CD14-positive monocyte (primary cell): Measurements from ENCODE around the gene SMAD3. TPM values are rescaled to one million over a fixed set of nuclear protein-coding genes. Genes with fewer than 3 reads are reported as not detected.
A peak's percentile ranks its signal among the peaks of the same experiment; 100 is the strongest.

Source experiments
- DNase-seq, 3 donors: peaks; one replicate each; pipeline ENCODE4 v3.0.0-alpha.2; 2011 to 2022
- H2AFZ ChIP-seq: 2 replicates; pipeline ENCODE4 v1.6.0; 2012; ENCODE audit warnings: mild to moderate bottlenecking, low read depth, low read length, inconsistent platforms; ENCODE audit not compliant: insufficient read depth, poor library complexity, severe bottlenecking
- H3K27ac ChIP-seq, 2 donors: 1 replicate in 1 of 2; 2 replicates in 1 of 2; pipeline ENCODE4 v1.5.1; 2012 to 2013; ENCODE audit warnings: low read length in 2 of 2, control low read depth in 1 of 2, inconsistent platforms in 1 of 2, low read depth in 1 of 2, mild to moderate bottlenecking in 1 of 2
- H3K27me3 ChIP-seq, 2 donors: one replicate each; pipeline versions ENCODE4 v1.6.0 to v1.6.1; 2011 to 2013; ENCODE audit warnings: low read length in 2 of 2; ENCODE audit not compliant: control insufficient read depth in 2 of 2, insufficient read depth in 2 of 2
- H3K36me3 ChIP-seq, 2 donors: replicated peaks in 1 of 2; 1 replicate in 1 of 2; 2 replicates in 1 of 2; pipeline versions ENCODE4 v1.5.1 to v1.6.1; 2012 to 2013; ENCODE audit warnings: low read length in 2 of 2, control low read depth in 1 of 2, inconsistent platforms in 1 of 2, mild to moderate bottlenecking in 1 of 2; ENCODE audit not compliant: insufficient read depth in 2 of 2, control insufficient read depth in 1 of 2
- H3K4me1 ChIP-seq, 2 donors: 1 replicate in 1 of 2; 2 replicates in 1 of 2; pipeline versions ENCODE4 v1.5.1 to v1.6.1; 2012 to 2013; ENCODE audit warnings: low read length in 2 of 2, control low read depth in 1 of 2, inconsistent platforms in 1 of 2, mild to moderate bottlenecking in 1 of 2, moderate library complexity in 1 of 2; ENCODE audit not compliant: insufficient read depth in 2 of 2, control insufficient read depth in 1 of 2
- H3K4me2 ChIP-seq: replicated peaks from 2 replicates; pipeline ENCODE3; 2012; ENCODE audit warnings: low read length, moderate library complexity, mild to moderate bottlenecking; ENCODE audit not compliant: poor library complexity, severe bottlenecking; ENCODE audit errors: extremely low read depth
- H3K4me3 ChIP-seq, 3 experiments: fragments of 200-600 bp in 1 of 3; sonication (generic) in 1 of 3; replicated peaks in 1 of 3; 1 replicate in 2 of 3; 2 replicates in 1 of 3; pipeline ENCODE4 v1.5.1; 2011 to 2013; ENCODE audit warnings: low read length in 3 of 3, mild to moderate bottlenecking in 3 of 3, control low read depth in 2 of 3, low read depth in 2 of 3, inconsistent platforms in 1 of 3, moderate library complexity in 1 of 3
- H3K79me2 ChIP-seq: 2 replicates; pipeline ENCODE4 v1.6.0; 2012; ENCODE audit warnings: mild to moderate bottlenecking, control low read depth, inconsistent platforms, low read length, moderate library complexity; ENCODE audit not compliant: insufficient read depth
- H3K9ac ChIP-seq: 2 replicates; pipeline ENCODE4 v1.6.0; 2017; ENCODE audit warnings: low read length, mild to moderate bottlenecking; ENCODE audit not compliant: insufficient read depth, poor library complexity, severe bottlenecking
- H3K9me3 ChIP-seq, 2 donors: replicated peaks in 1 of 2; 1 replicate in 1 of 2; 2 replicates in 1 of 2; pipeline versions ENCODE4 v1.5.1 to v1.6.1; 2012 to 2013; ENCODE audit warnings: low read length in 2 of 2, control low read depth in 1 of 2; ENCODE audit not compliant: control insufficient read depth in 1 of 2, insufficient read depth in 1 of 2
- H4K20me1 ChIP-seq: 2 replicates; pipeline ENCODE4 v1.6.0; 2012; ENCODE audit warnings: mild to moderate bottlenecking, low read length, control low read depth, moderate library complexity; ENCODE audit not compliant: insufficient read depth
- H3K27ac Mint-ChIP-seq, 7 donors: one replicate each; pipeline ENCODE4 v1.8.0; 2020; ENCODE audit warnings: mild to moderate bottlenecking in 7 of 7, mixed read lengths in 7 of 7, moderate library complexity in 6 of 7, inconsistent platforms in 2 of 7
- H3K27me3 Mint-ChIP-seq, 3 donors: one replicate each; pipeline ENCODE4 v1.8.0; 2021 to 2022; ENCODE audit warnings: low read depth in 3 of 3, mild to moderate bottlenecking in 3 of 3, mixed read lengths in 3 of 3, moderate library complexity in 3 of 3, inconsistent platforms in 1 of 3
- H3K36me3 Mint-ChIP-seq, 2 donors: one replicate each; pipeline ENCODE4 v1.8.0; 2020; ENCODE audit warnings: mixed read lengths in 2 of 2, inconsistent platforms in 1 of 2, mild to moderate bottlenecking in 1 of 2
- H3K4me1 Mint-ChIP-seq: one replicate; pipeline ENCODE4 v1.8.0; 2020; ENCODE audit warnings: mild to moderate bottlenecking, mixed read lengths
- H3K4me3 Mint-ChIP-seq, 2 donors: one replicate each; pipeline ENCODE4 v1.8.0; 2020; ENCODE audit warnings: mild to moderate bottlenecking in 2 of 2, mixed read lengths in 2 of 2, moderate library complexity in 1 of 2
- H3K9me3 Mint-ChIP-seq, 7 donors: one replicate each; pipeline ENCODE4 v1.8.0; 2020 to 2022; ENCODE audit warnings: mixed read lengths in 7 of 7, mild to moderate bottlenecking in 6 of 7, moderate library complexity in 6 of 7, inconsistent platforms in 2 of 7
- WGBS: methylation state at CpG from one replicate; pipeline ENCODE4 v1.1.5; 2013; ENCODE audit warnings: missing lambda C conversion rate; ENCODE audit not compliant: insufficient coverage; 5-methylcytosine and 5-hydroxymethylcytosine counted together
- intact Hi-C, 2 donors: fragments of 100-400 bp; cut with micrococcal nuclease; formaldehyde crosslinking; loops; one replicate each; pipeline versions ENCODE4 v1.15.0 to v1.15.1; 2023
- polyA plus RNA-seq, 3 donors: library from polyadenylated mRNA; depleted of rRNA in 1 of 3; unstranded in 2 of 3; stranded (reverse) in 1 of 3; fragments of 300-500 nt in 2 of 3; fragments of >200 nt in 1 of 3; fragmentation: Illumina TruSeq in 2 of 3; gene quantifications; 1 replicate in 2 of 3; 2 replicates in 1 of 3; pipeline ENCODE4 v1.2.3, GENCODE V29; 2012 to 2021
- TF ChIP-seq, protein P1 (sequence below): fragments of 200-600 bp; IDR thresholded peaks from one replicate; pipeline ENCODE4 v1.8.0; 2022; ENCODE audit warnings: antibody characterized with exemption, mild to moderate bottlenecking

Gene SMAD3
- polyA plus RNA-seq, 3 donors = 4.4 to 41.7 (median 5.4) TPM

DNA sequence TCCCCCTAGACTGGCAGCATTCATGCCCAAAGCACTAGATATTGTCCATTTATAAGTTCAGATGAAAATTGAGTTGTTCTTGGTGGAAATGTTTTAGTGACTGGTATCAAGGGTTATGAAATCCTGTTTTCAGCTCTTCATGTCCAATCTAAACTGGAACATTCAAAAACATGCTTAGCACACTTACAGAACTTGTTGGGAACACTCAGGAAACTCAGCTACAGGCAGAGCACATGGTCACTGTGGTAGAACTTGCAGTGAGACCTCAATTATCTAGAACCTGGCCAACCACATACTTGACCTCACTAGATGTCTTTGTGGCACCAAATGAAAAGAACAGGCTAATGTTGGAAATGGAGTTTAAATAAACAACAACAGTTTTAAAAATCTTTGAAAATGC, 88.8 kb downstream of the SMAD3 start:
- Histone ChIP-seq H3K9ac (no peak overlapping the region), H3K36me3 (peaks cover 0 to 9% of the 10 kb centered on the region in 2 donors), H4K20me1 (peaks cover 7% of the 10 kb centered on the region), H3K79me2 (peaks cover 61% of the 10 kb centered on the region), H3K27ac (no peak overlapping the region), H3K4me3 (no peak overlapping the region), H2AFZ (no peak overlapping the region), H3K4me1 (peaks cover 17 to 20% of the 10 kb centered on the region in 2 donors), H3K9me3 (no peaks in the 10 kb centered on the region), H3K4me2 (no peak overlapping the region), H3K27me3 (no peaks in the 10 kb centered on the region)
- Mint-ChIP-seq H3K4me3 (no peak overlapping the region), H3K36me3 (peaks cover 36 to 40% of the 10 kb centered on the region in 2 donors), H3K4me1 (peaks cover 40% of the 10 kb centered on the region), H3K9me3 (peaks cover 0 to 6% (median 4%) of the 10 kb centered on the region in 7 donors), H3K27ac (peak overlapping the region in 3 of 7 donors; percentile 43 to 70 (median 66)), H3K27me3 (no peaks in the 10 kb centered on the region)
- intact Hi-C loops = loop anchor here (5.0 kb wide), 2 partner anchors 33 to 47 kb away; no protein-coding TSS in a partner anchor
- DNase-seq = no peak
- TF ChIP-seq, protein P1, sequence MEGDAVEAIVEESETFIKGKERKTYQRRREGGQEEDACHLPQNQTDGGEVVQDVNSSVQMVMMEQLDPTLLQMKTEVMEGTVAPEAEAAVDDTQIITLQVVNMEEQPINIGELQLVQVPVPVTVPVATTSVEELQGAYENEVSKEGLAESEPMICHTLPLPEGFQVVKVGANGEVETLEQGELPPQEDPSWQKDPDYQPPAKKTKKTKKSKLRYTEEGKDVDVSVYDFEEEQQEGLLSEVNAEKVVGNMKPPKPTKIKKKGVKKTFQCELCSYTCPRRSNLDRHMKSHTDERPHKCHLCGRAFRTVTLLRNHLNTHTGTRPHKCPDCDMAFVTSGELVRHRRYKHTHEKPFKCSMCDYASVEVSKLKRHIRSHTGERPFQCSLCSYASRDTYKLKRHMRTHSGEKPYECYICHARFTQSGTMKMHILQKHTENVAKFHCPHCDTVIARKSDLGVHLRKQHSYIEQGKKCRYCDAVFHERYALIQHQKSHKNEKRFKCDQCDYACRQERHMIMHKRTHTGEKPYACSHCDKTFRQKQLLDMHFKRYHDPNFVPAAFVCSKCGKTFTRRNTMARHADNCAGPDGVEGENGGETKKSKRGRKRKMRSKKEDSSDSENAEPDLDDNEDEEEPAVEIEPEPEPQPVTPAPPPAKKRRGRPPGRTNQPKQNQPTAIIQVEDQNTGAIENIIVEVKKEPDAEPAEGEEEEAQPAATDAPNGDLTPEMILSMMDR = no peak

- Mint-ChIP-seq H3K9me3 (peaks cover 0 to 6% (median 4%) of the 10 kb centered on the region in 7 donors), H3K4me3 (no peak overlapping the region), H3K36me3 (peaks cover 36 to 42% of the 10 kb centered on the region in 2 donors), H3K4me1 (peaks cover 30% of the 10 kb centered on the region), H3K27ac (no peak overlapping the region), H3K27me3 (no peaks in the 10 kb centered on the region)
- peaks cover 61% of the 10 kb centered on the region for H3K79me2 ChIP-seq
- no peaks in the 10 kb centered on the region for H3K9me3 ChIP-seq
- H4K20me1 ChIP-seq = peaks cover 9% of the 10 kb centered on the region
- H3K4me2 ChIP-seq = no peak overlapping the region
- no peak overlapping the region for H2AFZ ChIP-seq
- H3K27me3 ChIP-seq = no peaks in the 10 kb centered on the region
- intact Hi-C loops = no loop called here
- no CpG with 5 or more reads among the region's 2 CpGs for WGBS
- H3K4me3 ChIP-seq = no peak overlapping the region
- no peak for DNase-seq
- peaks cover 0 to 9% of the 10 kb centered on the region in 2 donors for H3K36me3 ChIP-seq
- H3K4me1 ChIP-seq = peaks cover 7 to 8% of the 10 kb centered on the region in 2 donors
- TF ChIP-seq, protein P1 = no peak
- no peak overlapping the region for H3K9ac ChIP-seq
- H3K27ac ChIP-seq = no peak overlapping the region
These were observed 91.0 kb downstream of the SMAD3 start for GRCh38 chr15:67156426-67156825.
